OCI-LY7 (cell line): ENCODE measurements around the gene SLC66A2.

Source experiments
- CTCF ChIP-seq: fragments of 200-600 bp; sonication (generic); conservative IDR thresholded peaks from 2 replicates; pipeline ENCODE4 v1.5.1; 2014; ENCODE audit warnings: mild to moderate bottlenecking, antibody characterized with exemption, low read length, moderate library complexity, mixed read lengths
- EZH2phosphoT487 ChIP-seq: fragments of 200-600 bp; sonication (generic); IDR thresholded peaks from 2 replicates; pipeline ENCODE4 v1.6.1; 2018; ENCODE audit warnings: low read depth, borderline replicate concordance, mild to moderate bottlenecking, mixed run types, antibody characterized with exemption, low read length, moderate library complexity, mixed read lengths

GRCh38 chr18:79900610-79901570 is 50.6 kb downstream of the SLC66A2 start:
- TF ChIP-seq CTCF (no peak), EZH2phosphoT487 (no peak)
